SU-DHL-6 (cell line): Measurements from ENCODE around the gene NIFK.
A peak's percentile ranks its signal among the peaks of the same experiment; 100 is the strongest.

Experiments
- H2AFZ ChIP-seq: fragments of 200-600 bp; sonication (generic); 2 replicates; pipeline ENCODE4 v1.6.1; 2014; ENCODE audit warnings: low read depth, mild to moderate bottlenecking, moderate library complexity, mixed read lengths, antibody characterized with exemption, low read length; ENCODE audit not compliant: severe bottlenecking
- H3F3A ChIP-seq: fragments of 200-600 bp; shearing (Covaris generic); 2 replicates; pipeline ENCODE4 v1.6.0; 2016; ENCODE audit warnings: antibody characterized with exemption, mild to moderate bottlenecking; ENCODE audit not compliant: insufficient read depth
- H3K27ac ChIP-seq: fragments of 200-600 bp; sonication (generic); 2 replicates; pipeline ENCODE4 v1.5.1; 2016; ENCODE audit warnings: low read depth, mild to moderate bottlenecking, low read length, moderate library complexity, mixed read lengths
- H3K27me3 ChIP-seq: fragments of 200-600 bp; sonication (generic), shearing (Covaris generic); 2 replicates; pipeline ENCODE4 v1.6.0; 2014; ENCODE audit warnings: mild to moderate bottlenecking, low read length
- H3K36me3 ChIP-seq: fragments of 200-600 bp; sonication (generic); 2 replicates; pipeline ENCODE4 v1.6.1; 2014; ENCODE audit warnings: mild to moderate bottlenecking, low read length, mixed read lengths
- H3K4me2 ChIP-seq: fragments of 300-600, 200-600 bp; shearing (Covaris generic), sonication (generic); 2 replicates; pipeline ENCODE4 v1.6.0; 2014; ENCODE audit warnings: low read length, low read depth, mild to moderate bottlenecking; ENCODE audit not compliant: poor library complexity, severe bottlenecking
- H3K4me3 ChIP-seq: fragments of 200-600 bp; sonication (generic); 2 replicates; pipeline ENCODE4 v1.5.1; 2014; ENCODE audit warnings: antibody characterized with exemption, low read length, mild to moderate bottlenecking, mixed read lengths; ENCODE audit not compliant: insufficient read depth, poor library complexity, severe bottlenecking
- H3K79me2 ChIP-seq: fragments of 200-600 bp; sonication (generic); 2 replicates; pipeline ENCODE4 v1.6.1; 2014; ENCODE audit warnings: mild to moderate bottlenecking, low read length, moderate library complexity; ENCODE audit not compliant: insufficient read depth
- H3K9ac ChIP-seq: fragments of 200-600 bp; sonication (generic); 2 replicates; pipeline ENCODE4 v1.7.0; 2014; ENCODE audit warnings: mild to moderate bottlenecking, low read length
- H3K9me2 ChIP-seq: fragments of 200-600 bp; sonication (generic); replicated peaks from 2 replicates; pipeline ENCODE4 v1.6.1; 2014; ENCODE audit warnings: low read length; ENCODE audit not compliant: insufficient read depth
- H3K9me3 ChIP-seq: fragments of 200-600 bp; sonication (generic); 2 replicates; pipeline ENCODE4 v1.6.1; 2014; ENCODE audit warnings: low read length, mixed read lengths; ENCODE audit not compliant: insufficient read depth
- H4K20me1 ChIP-seq: fragments of 200-600 bp; sonication (generic); 2 replicates; pipeline ENCODE4 v1.6.1; 2014; ENCODE audit warnings: low read depth, mild to moderate bottlenecking, antibody characterized with exemption, low read length, moderate library complexity, mixed read lengths
- EZH2phosphoT487 ChIP-seq: fragments of 200-600 bp; sonication (generic), shearing (Covaris generic); conservative IDR thresholded peaks from 2 replicates; pipeline ENCODE4 v1.6.1; 2018; ENCODE audit warnings: mild to moderate bottlenecking, antibody characterized with exemption, low read length, moderate library complexity, mixed read lengths
- TF ChIP-seq, protein P1 (sequence below): fragments of 200-600 bp; sonication (generic); IDR thresholded peaks from one replicate; pipeline ENCODE4 v1.5.1; 2017; ENCODE audit warnings: antibody characterized with exemption, mild to moderate bottlenecking, low read length, moderate library complexity; ENCODE audit not compliant: insufficient read depth, poor library complexity, severe bottlenecking

NIFK gene

GRCh38 chr2:121754851-121755236, 18.2 kb upstream of the NIFK start:
- Histone ChIP-seq H3K4me2 (peak overlapping the region; percentile 83), H3K27ac (peak overlapping the region; percentile 2; the same call in 1 of the 2 replicates), H3K9ac (peak overlapping the region; percentile 92), H3K79me2 (peaks cover 36% of the 10 kb centered on the region), H2AFZ (peak overlapping the region; percentile 78), H3F3A (0 out of 2 replicates have a peak, but pooled peaks cover 6% of the 10 kb centered on the region), H3K27me3 (no peaks in the 10 kb centered on the region), H3K4me3 (peak overlapping the region; percentile 95), H3K36me3 (peaks cover 13% of the 10 kb centered on the region), H3K9me2 (no peaks in the 10 kb centered on the region), H3K9me3 (no peaks in the 10 kb centered on the region), H4K20me1 (no peaks in the 10 kb centered on the region)
- TF ChIP-seq, protein P1, sequence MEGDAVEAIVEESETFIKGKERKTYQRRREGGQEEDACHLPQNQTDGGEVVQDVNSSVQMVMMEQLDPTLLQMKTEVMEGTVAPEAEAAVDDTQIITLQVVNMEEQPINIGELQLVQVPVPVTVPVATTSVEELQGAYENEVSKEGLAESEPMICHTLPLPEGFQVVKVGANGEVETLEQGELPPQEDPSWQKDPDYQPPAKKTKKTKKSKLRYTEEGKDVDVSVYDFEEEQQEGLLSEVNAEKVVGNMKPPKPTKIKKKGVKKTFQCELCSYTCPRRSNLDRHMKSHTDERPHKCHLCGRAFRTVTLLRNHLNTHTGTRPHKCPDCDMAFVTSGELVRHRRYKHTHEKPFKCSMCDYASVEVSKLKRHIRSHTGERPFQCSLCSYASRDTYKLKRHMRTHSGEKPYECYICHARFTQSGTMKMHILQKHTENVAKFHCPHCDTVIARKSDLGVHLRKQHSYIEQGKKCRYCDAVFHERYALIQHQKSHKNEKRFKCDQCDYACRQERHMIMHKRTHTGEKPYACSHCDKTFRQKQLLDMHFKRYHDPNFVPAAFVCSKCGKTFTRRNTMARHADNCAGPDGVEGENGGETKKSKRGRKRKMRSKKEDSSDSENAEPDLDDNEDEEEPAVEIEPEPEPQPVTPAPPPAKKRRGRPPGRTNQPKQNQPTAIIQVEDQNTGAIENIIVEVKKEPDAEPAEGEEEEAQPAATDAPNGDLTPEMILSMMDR: no peak
- no peak for TF ChIP-seq EZH2phosphoT487

DNA sequence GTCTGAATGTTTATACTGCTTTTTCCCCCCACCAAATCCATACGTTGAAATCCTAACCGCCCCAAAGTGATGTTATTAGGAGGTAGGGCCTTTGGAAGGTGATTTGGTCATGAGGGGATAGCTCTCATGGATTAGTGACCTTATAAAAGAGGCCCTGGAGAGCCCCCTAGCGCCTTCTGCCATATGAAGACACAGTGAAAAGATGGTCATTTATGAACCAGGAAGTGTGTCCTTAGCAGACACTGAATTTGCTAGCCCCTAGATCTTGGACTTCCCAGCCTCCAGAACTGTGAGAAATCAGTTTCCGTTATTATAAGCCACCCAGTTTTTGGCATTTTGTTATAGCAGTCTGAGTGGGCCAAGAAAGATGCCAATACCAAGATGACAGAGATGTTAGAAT, 11.5 kb upstream of the NIFK start:
- no peaks in the 10 kb centered on the region for H3K79me2 ChIP-seq
- H4K20me1 ChIP-seq: no peaks in the 10 kb centered on the region
- no peak overlapping the region for H3K27ac ChIP-seq
- no peaks in the 10 kb centered on the region for H3K27me3 ChIP-seq
- H3K9me3 ChIP-seq: no peaks in the 10 kb centered on the region
- H2AFZ ChIP-seq: peak overlapping the region; percentile 81
- H3K4me3 ChIP-seq: no peak overlapping the region
- no peaks in the 10 kb centered on the region for H3K9me2 ChIP-seq
- H3K36me3 ChIP-seq: no peaks in the 10 kb centered on the region
- no peaks in the 10 kb centered on the region for H3F3A ChIP-seq
- H3K4me2 ChIP-seq: no peak overlapping the region
- TF ChIP-seq, protein P1: peak; percentile 24
- no peak for TF ChIP-seq EZH2phosphoT487
- no peak overlapping the region for H3K9ac ChIP-seq

- H3F3A ChIP-seq: no peaks in the 10 kb centered on the region
- H3K27me3 ChIP-seq: no peaks in the 10 kb centered on the region
- H4K20me1 ChIP-seq: no peaks in the 10 kb centered on the region
- H3K27ac ChIP-seq: no peak overlapping the region
- no peak overlapping the region for H3K9ac ChIP-seq
- no peaks in the 10 kb centered on the region for H3K79me2 ChIP-seq
- no peak overlapping the region for H3K4me3 ChIP-seq
- no peak overlapping the region for H2AFZ ChIP-seq
- no peak overlapping the region for H3K4me2 ChIP-seq
- H3K9me2 ChIP-seq: no peaks in the 10 kb centered on the region
- TF ChIP-seq, protein P1: no peak
- no peak for TF ChIP-seq EZH2phosphoT487
- no peaks in the 10 kb centered on the region for H3K36me3 ChIP-seq
- no peaks in the 10 kb centered on the region for H3K9me3 ChIP-seq
These were observed 9.4 kb upstream of the NIFK start for GRCh38 chr2:121746071-121746578.

DNA sequence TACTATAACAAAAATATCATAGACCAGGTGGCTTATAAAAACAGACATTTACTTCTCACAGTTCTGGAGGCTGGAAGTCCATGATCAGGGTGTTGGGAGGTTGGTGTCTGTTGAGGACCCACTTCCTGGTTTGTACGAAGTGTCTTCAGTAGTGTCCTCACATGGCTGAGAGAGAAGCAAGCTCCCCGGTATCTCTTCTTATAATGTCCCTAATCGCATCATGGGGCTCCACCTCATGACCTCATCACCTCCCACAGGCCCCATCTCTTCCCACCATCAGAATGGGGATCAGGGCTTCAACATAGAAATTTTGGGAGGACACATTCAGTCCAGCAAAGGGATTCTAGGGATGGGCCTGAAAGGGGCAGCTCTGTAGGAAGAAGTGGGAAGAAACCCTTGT, 4.8 kb upstream of the NIFK start:
- TF ChIP-seq, protein P1: no peak
- TF ChIP-seq EZH2phosphoT487: no peak
- Histone ChIP-seq H3K4me3 (no peak overlapping the region), H3K9ac (no peak overlapping the region), H3K4me2 (no peak overlapping the region), H4K20me1 (no peaks in the 10 kb centered on the region), H2AFZ (no peak overlapping the region), H3K36me3 (no peaks in the 10 kb centered on the region), H3K9me3 (no peaks in the 10 kb centered on the region), H3K27me3 (no peaks in the 10 kb centered on the region), H3K27ac (no peak overlapping the region), H3K9me2 (no peaks in the 10 kb centered on the region), H3K79me2 (peaks cover 2% of the 10 kb centered on the region), H3F3A (no peaks in the 10 kb centered on the region)
